Measurements from ENCODE around the gene KIAA1549.

DNA sequence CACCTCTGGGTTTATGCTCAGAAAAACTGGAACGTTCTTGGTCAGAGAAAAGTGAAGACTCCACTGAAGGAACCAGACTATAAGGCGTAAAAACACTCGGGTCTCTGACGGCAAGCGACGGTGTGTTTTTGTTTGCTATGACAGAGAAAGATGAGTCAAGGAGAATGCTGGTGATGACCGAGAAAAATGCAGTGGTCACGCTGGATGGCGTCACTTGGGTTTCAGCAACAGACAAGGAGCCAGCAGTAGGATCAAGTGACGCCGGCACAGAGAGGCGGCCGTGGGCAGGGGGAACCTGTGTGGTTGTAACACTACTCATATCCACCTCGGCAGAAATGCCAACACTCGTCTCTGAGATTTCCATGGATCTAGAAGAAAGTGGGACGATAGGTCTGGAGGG is 63.4 kb downstream of the KIAA1549 start:
- TF ChIP-seq POLR2A (IDR thresholded peaks at IDR 0.05): no peak
- TF ChIP-seq, protein P1, sequence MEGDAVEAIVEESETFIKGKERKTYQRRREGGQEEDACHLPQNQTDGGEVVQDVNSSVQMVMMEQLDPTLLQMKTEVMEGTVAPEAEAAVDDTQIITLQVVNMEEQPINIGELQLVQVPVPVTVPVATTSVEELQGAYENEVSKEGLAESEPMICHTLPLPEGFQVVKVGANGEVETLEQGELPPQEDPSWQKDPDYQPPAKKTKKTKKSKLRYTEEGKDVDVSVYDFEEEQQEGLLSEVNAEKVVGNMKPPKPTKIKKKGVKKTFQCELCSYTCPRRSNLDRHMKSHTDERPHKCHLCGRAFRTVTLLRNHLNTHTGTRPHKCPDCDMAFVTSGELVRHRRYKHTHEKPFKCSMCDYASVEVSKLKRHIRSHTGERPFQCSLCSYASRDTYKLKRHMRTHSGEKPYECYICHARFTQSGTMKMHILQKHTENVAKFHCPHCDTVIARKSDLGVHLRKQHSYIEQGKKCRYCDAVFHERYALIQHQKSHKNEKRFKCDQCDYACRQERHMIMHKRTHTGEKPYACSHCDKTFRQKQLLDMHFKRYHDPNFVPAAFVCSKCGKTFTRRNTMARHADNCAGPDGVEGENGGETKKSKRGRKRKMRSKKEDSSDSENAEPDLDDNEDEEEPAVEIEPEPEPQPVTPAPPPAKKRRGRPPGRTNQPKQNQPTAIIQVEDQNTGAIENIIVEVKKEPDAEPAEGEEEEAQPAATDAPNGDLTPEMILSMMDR (IDR thresholded peaks at IDR 0.05): no peak

Measured in Peyer's patch (tissue), 4 donors.